GM21619 (cell line): Measurements from ENCODE around the gene WEE1.
"Not testable (repeated sequence)": the region's sequence is repeated elsewhere in the genome, so short reads cannot be mapped to it uniquely, and the experiment has no call there.

ENCODE experiments used
- ATAC-seq: cut with Tn5 transposase; IDR thresholded peaks from one replicate; pipeline ENCODE4 v1.9.1; 2021; ENCODE audit not compliant: unreplicated experiment

The WEE1 gene

GRCh38 chr11:9594267-9595046, 21.0 kb downstream of the WEE1 start:
- ATAC-seq = no peak

GRCh38 chr11:9596926-9597464, 23.5 kb downstream of the WEE1 start:
- ATAC-seq = no peak

GRCh38 chr11:9600166-9600565, 26.7 kb downstream of the WEE1 start:
- no peak for ATAC-seq

- peak; percentile 44 for ATAC-seq
These were observed 27.2 kb downstream of the WEE1 start for GRCh38 chr11:9600644-9601036.

GRCh38 chr11:9601037-9601875, 27.8 kb downstream of the WEE1 start:
- ATAC-seq = peak; percentile 82

- ATAC-seq = no peak
These were observed 28.4 kb downstream of the WEE1 start for GRCh38 chr11:9601876-9602199.

GRCh38 chr11:9603214-9603613, 29.7 kb downstream of the WEE1 start:
- not testable (repeated sequence) for ATAC-seq

- no peak for ATAC-seq
These were observed 30.7 kb downstream of the WEE1 start for GRCh38 chr11:9604134-9604533.

GRCh38 chr11:9605742-9606141, 32.3 kb downstream of the WEE1 start:
- ATAC-seq = no peak

- ATAC-seq = no peak
These were observed 33.5 kb downstream of the WEE1 start for GRCh38 chr11:9606809-9607510.

- no peak for ATAC-seq
These were observed 34.0 kb downstream of the WEE1 start for GRCh38 chr11:9607511-9607899.

GRCh38 chr11:9609002-9609759, 35.7 kb downstream of the WEE1 start:
- no peak for ATAC-seq

GRCh38 chr11:9609841-9610240, 36.4 kb downstream of the WEE1 start:
- no peak for ATAC-seq

- peak; percentile 40 for ATAC-seq
These were observed 39.8 kb downstream of the WEE1 start for GRCh38 chr11:9613118-9613829.

- peak; percentile 59 for ATAC-seq
These were observed 40.6 kb downstream of the WEE1 start for GRCh38 chr11:9613830-9614762.

- ATAC-seq = peak; percentile 56
These were observed 41.6 kb downstream of the WEE1 start for GRCh38 chr11:9615031-9615451.

- ATAC-seq = no peak
These were observed 42.7 kb downstream of the WEE1 start for GRCh38 chr11:9616042-9616675.

- ATAC-seq = no peak
These were observed 43.4 kb downstream of the WEE1 start for GRCh38 chr11:9616858-9617257.

- ATAC-seq = no peak
These were observed 44.5 kb downstream of the WEE1 start for GRCh38 chr11:9617940-9618339.
